BJ (cell line): Measurements from ENCODE around the gene EIF4G1. TPM values are rescaled to one million over a fixed set of nuclear protein-coding genes. Genes with fewer than 3 reads are reported as not detected.

Source experiments
- CTCF ChIA-PET: fragments of 350-600 bp; formaldehyde crosslinking; extraction: SDS; loops from one replicate; lab custom pipeline; 2021; ENCODE audit warnings: antibody characterized with exemption, inconsistent platforms; lab: Yijun Ruan, JAX
- POLR2A ChIA-PET: fragments of 300-600 bp; sonication (Branson Sonifier 250); formaldehyde crosslinking; extraction: SDS; loops from one replicate; lab custom pipeline; 2021; ENCODE audit warnings: antibody characterized with exemption; lab: Charles Lee
- DNase-seq: peaks from one replicate; pipeline ENCODE4 v3.0.0-alpha.2; 2011; ENCODE audit warnings: low read depth
- H3K27me3 ChIP-seq: 2 replicates; pipeline ENCODE4 v1.6.0; 2011; ENCODE audit warnings: low read length; ENCODE audit not compliant: control insufficient read depth, insufficient read depth
- H3K36me3 ChIP-seq: 2 replicates; pipeline ENCODE4 v1.5.1; 2011; ENCODE audit warnings: low read length; ENCODE audit not compliant: control insufficient read depth, insufficient read depth
- H3K4me3 ChIP-seq: 2 replicates; pipeline ENCODE4 v1.5.1; 2011; ENCODE audit warnings: low read depth, mild to moderate bottlenecking, control low read depth, low read length
- CTCF ChIP-seq: IDR thresholded peaks from 2 replicates; pipeline ENCODE4 v1.5.1; 2011; ENCODE audit warnings: low read depth, mild to moderate bottlenecking, control low read depth, inconsistent platforms, low read length, moderate library complexity; ENCODE audit not compliant: insufficient read depth
- polyA plus RNA-seq: library from polyadenylated mRNA; depleted of rRNA; stranded (reverse); fragments of >200 nt; gene quantifications from 2 replicates; pipeline ENCODE4 v1.2.3, GENCODE V29; 2011

EIF4G1 gene
- polyA plus RNA-seq, 1 experiment = 370 TPM

GRCh38 chr3:184372911-184373310, 58.5 kb downstream of the EIF4G1 start:
- ChIA-PET CTCF (interaction anchor here (1.0 to 10.3 kb wide), 12 partner anchors 9 to 406 kb away, joined by 3 to 195 read pairs (median 11); partner anchors contain the start of gene FAM131A), POLR2A (no interaction called here)
- no peak overlapping the region for H3K4me3 ChIP-seq
- no peaks in the 10 kb centered on the region; the same call in 1 of the 2 replicates for H3K27me3 ChIP-seq
- TF ChIP-seq CTCF = no peak
- no peak for DNase-seq
- peaks cover 2% of the 10 kb centered on the region; the same call in 1 of the 2 replicates for H3K36me3 ChIP-seq

DNA sequence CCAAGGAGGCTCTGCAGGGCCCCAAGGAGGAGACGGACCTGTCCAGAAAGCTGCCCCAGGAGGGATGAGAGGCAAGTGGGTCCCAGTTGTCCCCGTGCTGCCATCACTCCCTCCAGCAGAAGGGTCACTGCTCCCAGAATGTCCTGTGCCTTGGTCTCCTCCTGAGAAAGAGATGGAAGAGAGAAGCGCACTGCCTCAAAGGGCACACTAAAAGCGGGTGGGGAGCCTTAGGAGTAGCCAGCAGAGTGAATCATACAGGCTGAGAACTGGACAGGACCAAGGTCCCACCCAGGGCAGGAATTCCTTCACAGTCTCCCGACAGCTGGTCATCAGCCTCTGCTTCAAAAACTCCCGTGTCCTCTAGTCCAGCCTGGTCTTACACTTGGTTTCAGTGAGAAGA, 59.0 kb downstream of the EIF4G1 start:
- ChIA-PET CTCF (interaction anchor here (1.0 to 10.3 kb wide), 10 partner anchors 10 to 169 kb away, joined by 3 to 195 read pairs (median 13); partner anchors contain the start of gene FAM131A), POLR2A (interaction anchor here (0.5 kb wide), 1 partner anchor 12 kb away, joined by 5 read pairs; no protein-coding TSS in a partner anchor)
- H3K4me3 ChIP-seq = no peak overlapping the region
- H3K36me3 ChIP-seq = no peaks in the 10 kb centered on the region
- TF ChIP-seq CTCF = no peak
- peaks cover 2% of the 10 kb centered on the region for H3K27me3 ChIP-seq
- DNase-seq = no peak

GRCh38 chr3:184375747-184376461, 61.5 kb downstream of the EIF4G1 start:
- Histone ChIP-seq H3K27me3 (peaks cover 9% of the 10 kb centered on the region), H3K36me3 (no peaks in the 10 kb centered on the region), H3K4me3 (no peak overlapping the region)
- ChIA-PET POLR2A (no interaction called here), CTCF (interaction anchor here (0.7 to 10.3 kb wide), 6 partner anchors 42 to 472 kb away, joined by 3 to 195 read pairs (median 3); no protein-coding TSS in a partner anchor)
- no peak for TF ChIP-seq CTCF
- no peak for DNase-seq

- DNase-seq = no peak
- TF ChIP-seq CTCF = no peak
- Histone ChIP-seq H3K36me3 (no peaks in the 10 kb centered on the region), H3K27me3 (peaks cover 19% of the 10 kb centered on the region), H3K4me3 (no peak overlapping the region)
- ChIA-PET POLR2A (no interaction called here), CTCF (interaction anchor here (0.9 to 1.5 kb wide), 4 partner anchors 12 to 396 kb away, joined by 3 to 6 read pairs (median 3); no protein-coding TSS in a partner anchor)
Measured at GRCh38 chr3:184377374-184377773, 63.0 kb downstream of the EIF4G1 start.

DNA sequence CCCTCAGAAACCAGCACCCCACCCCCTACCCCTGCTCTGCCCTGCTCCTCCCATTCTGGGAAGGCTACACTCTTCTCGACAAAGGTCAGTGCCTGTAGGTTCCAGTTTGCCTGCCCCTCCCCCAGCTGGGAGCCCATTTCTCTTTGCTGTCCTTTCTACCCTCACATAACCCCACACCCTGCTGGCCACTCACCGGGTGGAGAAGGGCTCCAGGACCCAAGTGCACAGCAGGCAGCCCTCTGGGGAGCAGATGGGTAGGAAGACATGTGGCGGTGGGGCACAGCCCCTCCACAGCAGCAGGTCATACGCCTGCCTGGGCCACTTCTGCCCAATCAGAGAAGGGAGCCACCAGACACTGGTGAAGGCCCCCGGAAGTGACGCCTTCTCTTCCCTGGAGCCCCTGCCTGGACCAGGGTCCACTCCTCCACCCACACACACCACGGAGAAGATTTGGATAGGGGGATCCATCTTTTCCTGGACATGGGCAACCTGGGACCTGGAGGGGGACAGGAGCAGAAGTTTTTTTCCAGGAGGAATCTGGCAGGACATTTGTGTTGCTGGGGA, 63.6 kb downstream of the EIF4G1 start, which contains the start of gene THPO:
THPO (minus strand) TSS at position 326 of the 564 bp plus-strand sequence. CDS start 1,948 bp downstream, outside the sequence.
- DNase-seq = no peak
- H3K27me3 ChIP-seq = peaks cover 19% of the 10 kb centered on the region
- ChIA-PET CTCF (interaction anchor here (0.8 to 1.5 kb wide), 5 partner anchors 8 to 136 kb away, joined by 3 to 6 read pairs (median 3); no protein-coding TSS in a partner anchor), POLR2A (no interaction called here)
- no peak within 1 kb of the TSS for H3K4me3 ChIP-seq
- no peaks in the 10 kb centered on the region for H3K36me3 ChIP-seq
- TF ChIP-seq CTCF = no peak
